OCI-LY3 (cell line): ENCODE data around the gene HGF.

Experiments used
- EZH2phosphoT487 ChIP-seq: fragments of 200-600 bp; shearing (Covaris generic); IDR thresholded peaks from 2 replicates; pipeline ENCODE4 v1.6.1; 2018; ENCODE audit warnings: antibody characterized with exemption, mixed run types, low read depth
- TF ChIP-seq, protein P1 (sequence below): fragments of 200-600, 300-600 bp; sonication (generic); IDR thresholded peaks from 2 replicates; pipeline ENCODE4 v1.5.1; 2014; ENCODE audit warnings: antibody characterized with exemption, low read length, low read depth

DNA sequence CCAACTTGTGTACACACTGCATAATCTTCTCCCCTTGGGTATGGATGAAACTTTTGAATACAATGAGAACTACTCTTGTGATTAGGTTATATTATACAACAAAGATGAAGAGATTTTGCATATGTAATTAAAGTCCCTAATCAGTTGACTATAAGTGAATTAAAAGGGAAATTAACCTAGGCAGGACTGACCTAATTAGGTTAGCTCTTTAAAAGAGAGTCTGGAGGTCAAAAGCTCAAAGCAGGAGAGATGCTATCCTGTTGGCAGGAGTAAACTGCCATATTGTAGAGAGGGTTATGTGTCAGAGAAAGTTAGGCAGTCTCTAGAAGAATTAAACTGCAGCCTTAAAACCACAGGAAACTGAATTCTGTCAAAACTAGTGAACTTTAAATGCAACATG, 29.4 kb downstream of the HGF start:
- TF ChIP-seq, protein P1, sequence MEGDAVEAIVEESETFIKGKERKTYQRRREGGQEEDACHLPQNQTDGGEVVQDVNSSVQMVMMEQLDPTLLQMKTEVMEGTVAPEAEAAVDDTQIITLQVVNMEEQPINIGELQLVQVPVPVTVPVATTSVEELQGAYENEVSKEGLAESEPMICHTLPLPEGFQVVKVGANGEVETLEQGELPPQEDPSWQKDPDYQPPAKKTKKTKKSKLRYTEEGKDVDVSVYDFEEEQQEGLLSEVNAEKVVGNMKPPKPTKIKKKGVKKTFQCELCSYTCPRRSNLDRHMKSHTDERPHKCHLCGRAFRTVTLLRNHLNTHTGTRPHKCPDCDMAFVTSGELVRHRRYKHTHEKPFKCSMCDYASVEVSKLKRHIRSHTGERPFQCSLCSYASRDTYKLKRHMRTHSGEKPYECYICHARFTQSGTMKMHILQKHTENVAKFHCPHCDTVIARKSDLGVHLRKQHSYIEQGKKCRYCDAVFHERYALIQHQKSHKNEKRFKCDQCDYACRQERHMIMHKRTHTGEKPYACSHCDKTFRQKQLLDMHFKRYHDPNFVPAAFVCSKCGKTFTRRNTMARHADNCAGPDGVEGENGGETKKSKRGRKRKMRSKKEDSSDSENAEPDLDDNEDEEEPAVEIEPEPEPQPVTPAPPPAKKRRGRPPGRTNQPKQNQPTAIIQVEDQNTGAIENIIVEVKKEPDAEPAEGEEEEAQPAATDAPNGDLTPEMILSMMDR = no peak
- no peak for TF ChIP-seq EZH2phosphoT487
